Astrocyte of the cerebellum (primary cell): Measurements from ENCODE around the gene TBC1D7.

ENCODE experiments used
- DNase-seq: peaks from one replicate; pipeline ENCODE4 v3.0.0-alpha.2; 2011; ENCODE audit warnings: low read depth
- H3K4me3 ChIP-seq: 2 replicates; pipeline ENCODE4 v1.5.1; 2011; ENCODE audit warnings: mild to moderate bottlenecking, low read depth, low read length, moderate library complexity
- in situ Hi-C: cut with HindIII; loops from 2 replicates; pipeline ENCODE4 v1.10.0; 2017; ENCODE audit warnings: low sequenced_read_pairs
- TF ChIP-seq, protein P1 (sequence below): IDR thresholded peaks from 2 replicates; pipeline ENCODE4 v1.5.1; 2012; ENCODE audit warnings: low read length, low read depth, moderate library complexity, mild to moderate bottlenecking; ENCODE audit errors: missing control alignments

Gene TBC1D7

DNA sequence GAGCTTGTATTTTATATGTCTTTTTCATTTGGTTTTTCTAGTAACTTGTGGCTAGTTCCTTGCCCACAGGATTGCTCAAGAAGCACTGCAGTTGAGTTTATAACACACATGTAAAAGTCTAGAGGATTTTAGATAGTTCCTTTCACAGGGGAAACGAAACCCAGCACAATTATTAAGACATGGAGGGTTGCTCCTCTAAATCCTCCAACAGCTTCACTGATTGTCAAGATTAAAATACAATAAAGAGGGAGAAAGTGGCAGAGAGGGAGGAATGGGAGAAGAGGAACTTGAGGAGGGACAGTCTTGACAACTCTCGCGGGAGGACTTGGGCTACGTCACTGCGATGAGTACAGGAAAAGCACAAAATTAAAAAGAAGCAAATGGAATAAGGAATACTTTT lies 9.7 kb upstream of the TBC1D7 start:
- in situ Hi-C loops, result loop anchor here (10.0 kb wide), 1 partner anchor 413 kb away; no protein-coding TSS in a partner anchor
- TF ChIP-seq, protein P1, sequence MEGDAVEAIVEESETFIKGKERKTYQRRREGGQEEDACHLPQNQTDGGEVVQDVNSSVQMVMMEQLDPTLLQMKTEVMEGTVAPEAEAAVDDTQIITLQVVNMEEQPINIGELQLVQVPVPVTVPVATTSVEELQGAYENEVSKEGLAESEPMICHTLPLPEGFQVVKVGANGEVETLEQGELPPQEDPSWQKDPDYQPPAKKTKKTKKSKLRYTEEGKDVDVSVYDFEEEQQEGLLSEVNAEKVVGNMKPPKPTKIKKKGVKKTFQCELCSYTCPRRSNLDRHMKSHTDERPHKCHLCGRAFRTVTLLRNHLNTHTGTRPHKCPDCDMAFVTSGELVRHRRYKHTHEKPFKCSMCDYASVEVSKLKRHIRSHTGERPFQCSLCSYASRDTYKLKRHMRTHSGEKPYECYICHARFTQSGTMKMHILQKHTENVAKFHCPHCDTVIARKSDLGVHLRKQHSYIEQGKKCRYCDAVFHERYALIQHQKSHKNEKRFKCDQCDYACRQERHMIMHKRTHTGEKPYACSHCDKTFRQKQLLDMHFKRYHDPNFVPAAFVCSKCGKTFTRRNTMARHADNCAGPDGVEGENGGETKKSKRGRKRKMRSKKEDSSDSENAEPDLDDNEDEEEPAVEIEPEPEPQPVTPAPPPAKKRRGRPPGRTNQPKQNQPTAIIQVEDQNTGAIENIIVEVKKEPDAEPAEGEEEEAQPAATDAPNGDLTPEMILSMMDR, result no peak
- DNase-seq, result no peak
- no peak overlapping the region for H3K4me3 ChIP-seq

DNA sequence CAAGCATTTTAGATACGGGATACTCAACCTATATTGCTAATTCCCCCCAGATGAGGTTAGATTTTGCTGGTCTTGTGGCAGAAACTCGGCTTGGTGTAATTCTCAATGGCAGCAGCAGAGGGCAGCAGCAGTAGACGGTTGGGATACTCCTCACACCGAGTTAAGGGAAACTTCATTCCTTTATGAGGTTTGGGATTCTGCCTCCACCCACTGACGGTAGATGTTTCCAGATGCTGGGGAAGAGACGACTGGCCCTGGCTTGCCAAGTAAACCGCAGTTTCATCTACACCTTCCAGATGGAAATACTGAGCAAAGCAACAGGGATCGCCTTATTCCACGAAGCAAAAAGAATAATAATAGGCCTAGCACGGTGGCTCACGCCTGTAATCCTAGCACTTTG lies 8.2 kb upstream of the TBC1D7 start:
- no peak overlapping the region for H3K4me3 ChIP-seq
- in situ Hi-C loops, result loop anchor here (10.0 kb wide), 1 partner anchor 412 kb away; no protein-coding TSS in a partner anchor
- peak; percentile 93 for DNase-seq
- TF ChIP-seq, protein P1, result peak; percentile 90

DNA sequence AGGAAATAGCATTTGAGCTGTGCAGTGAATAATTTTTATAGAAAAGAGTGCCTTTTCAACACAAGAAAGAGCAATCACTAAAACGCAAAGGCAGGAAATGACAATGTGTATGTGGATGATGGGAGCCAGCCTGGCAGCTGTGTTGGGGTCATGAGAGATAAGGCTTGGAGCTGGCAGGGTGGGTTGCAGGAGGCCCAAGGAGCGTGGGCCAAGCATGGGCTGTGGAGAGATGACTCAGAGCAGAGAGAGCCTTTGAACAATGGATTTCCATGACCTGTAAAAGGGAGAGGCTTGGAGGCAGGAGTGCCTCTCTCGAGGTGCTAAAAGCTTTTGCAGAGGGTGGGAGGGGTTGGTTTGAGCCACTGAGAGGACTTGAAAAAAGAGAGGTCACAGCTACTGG lies 6.6 kb upstream of the TBC1D7 start:
- DNase-seq, result no peak
- TF ChIP-seq, protein P1, result no peak
- in situ Hi-C loops, result loop anchor here (10.0 kb wide), 1 partner anchor 410 kb away; no protein-coding TSS in a partner anchor
- no peak overlapping the region for H3K4me3 ChIP-seq

DNA sequence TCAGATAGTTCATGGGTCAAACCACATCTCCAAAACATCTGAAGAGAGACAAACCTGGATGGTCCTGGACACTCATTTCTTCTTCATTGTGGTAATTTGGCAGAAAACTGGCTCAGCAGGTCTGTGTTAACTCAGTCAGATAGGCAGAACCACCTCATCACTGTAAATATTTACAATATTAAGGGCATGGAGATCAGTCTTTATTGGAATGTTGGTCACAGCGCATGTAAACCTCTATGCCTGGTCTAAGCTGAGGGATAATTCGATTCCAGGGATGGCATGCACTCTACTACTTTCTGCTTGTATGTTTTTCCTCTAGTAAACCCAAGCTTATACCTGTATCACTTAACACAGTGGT lies 4.0 kb upstream of the TBC1D7 start:
- in situ Hi-C loops, result loop anchor here (10.0 kb wide), 1 partner anchor 408 kb away; no protein-coding TSS in a partner anchor
- H3K4me3 ChIP-seq, result no peak overlapping the region
- no peak for DNase-seq
- TF ChIP-seq, protein P1, result no peak

DNA sequence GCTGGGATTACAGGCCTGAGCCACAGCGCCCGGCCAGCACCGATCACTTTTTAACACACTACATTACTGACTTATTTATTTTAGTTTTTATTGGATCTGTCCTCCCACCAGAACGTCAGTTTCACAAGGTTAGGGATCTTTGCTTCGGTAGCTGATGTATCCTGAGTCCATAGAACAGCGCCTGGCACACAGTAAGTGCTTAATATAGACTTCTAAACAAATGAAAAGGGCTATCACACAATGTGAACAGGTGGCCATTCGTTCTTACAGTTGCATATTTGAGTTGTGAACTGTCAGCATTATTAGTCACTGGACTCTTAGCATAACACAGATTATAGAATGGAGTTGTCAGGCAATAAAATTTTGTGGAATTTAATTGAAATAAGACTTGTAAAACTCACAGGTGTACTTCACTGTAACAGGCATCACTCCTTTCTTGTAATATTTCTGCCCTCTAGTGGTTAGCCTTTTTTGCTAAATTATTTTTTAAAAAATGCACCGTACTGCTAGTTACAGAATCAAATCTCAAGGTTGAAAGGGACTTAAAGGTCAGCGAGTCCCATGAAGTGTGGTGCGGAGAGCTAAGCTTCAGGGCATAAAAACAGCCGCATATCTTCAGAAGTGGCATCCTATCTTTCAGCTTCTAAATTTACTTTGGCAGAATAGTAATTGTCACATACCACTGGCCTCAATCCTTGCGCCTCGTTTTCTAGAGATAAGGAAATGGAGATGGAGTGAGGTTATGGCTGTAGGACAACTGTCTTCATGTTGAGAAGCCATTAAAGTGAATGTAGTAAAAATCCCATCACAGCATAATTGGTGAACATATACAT lies 3.4 kb upstream of the TBC1D7 start:
- DNase-seq, result no peak
- in situ Hi-C loops, result loop anchor here (10.0 kb wide), 1 partner anchor 407 kb away; no protein-coding TSS in a partner anchor
- H3K4me3 ChIP-seq, result no peak overlapping the region
- TF ChIP-seq, protein P1, result peak; percentile 40

DNA sequence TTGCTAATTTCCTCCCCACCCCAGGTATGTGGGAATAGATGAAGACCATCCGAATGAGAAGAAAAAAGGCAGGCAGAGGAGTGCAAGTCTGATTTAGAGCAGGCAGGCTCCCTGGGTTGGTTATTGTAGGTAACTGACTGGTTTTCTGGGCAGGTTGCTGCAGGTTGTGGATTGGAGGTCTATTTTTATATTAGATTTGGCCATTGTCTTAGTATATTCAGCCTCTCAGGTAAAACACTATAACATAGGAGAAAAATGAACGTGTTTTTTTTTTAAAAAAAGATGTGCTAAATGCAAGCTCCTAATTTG lies 492 bp upstream of the TBC1D7 start:
- in situ Hi-C loops, result no loop called here
- no peak for DNase-seq
- peak overlapping the region; percentile 96 for H3K4me3 ChIP-seq

More for the DNA sequence above, 492 bp upstream of the TBC1D7 start:
- TF ChIP-seq, protein P1, result no peak
